Fibroblast of skin of right biceps (primary cell): ENCODE results near the gene C11orf24.
"Not testable (repeated sequence)": the region's sequence is repeated elsewhere in the genome, so short reads cannot be mapped to it uniquely, and the experiment has no call there.

Experiments
- DNase-seq: peaks from one replicate; pipeline ENCODE4 v3.0.0-alpha.2; 2013

The C11orf24 gene

DNA sequence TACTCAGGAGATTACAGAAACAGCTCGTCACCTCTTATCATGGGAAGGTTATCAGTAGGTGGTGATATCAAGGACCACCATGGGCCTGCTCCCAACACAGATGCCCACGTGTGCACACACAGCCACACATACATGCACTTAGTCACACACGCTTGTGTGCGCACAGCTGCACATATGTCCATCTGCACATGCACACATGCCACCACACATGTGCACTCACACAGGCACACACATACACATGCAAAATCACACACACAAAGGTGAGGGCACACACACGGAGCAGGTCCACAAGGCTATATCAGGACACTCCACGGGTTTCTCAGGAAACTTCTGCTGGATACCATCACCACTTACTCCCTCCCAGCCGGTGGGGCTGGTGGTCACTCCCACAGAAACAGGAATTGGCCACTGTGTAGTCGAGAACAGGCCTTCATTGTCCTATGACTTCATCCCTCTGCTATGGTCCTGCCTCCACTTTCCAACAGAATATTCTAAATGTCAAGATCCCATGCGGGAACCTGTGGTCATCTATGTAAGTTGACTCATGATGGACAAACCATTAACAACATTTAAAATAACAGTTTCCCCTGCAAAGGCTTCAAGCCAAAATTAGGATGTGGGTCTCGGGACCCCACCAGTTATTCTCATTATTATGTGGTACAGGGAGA lies 2.2 kb downstream of the C11orf24 start:
- DNase-seq = peak; percentile 67

DNA sequence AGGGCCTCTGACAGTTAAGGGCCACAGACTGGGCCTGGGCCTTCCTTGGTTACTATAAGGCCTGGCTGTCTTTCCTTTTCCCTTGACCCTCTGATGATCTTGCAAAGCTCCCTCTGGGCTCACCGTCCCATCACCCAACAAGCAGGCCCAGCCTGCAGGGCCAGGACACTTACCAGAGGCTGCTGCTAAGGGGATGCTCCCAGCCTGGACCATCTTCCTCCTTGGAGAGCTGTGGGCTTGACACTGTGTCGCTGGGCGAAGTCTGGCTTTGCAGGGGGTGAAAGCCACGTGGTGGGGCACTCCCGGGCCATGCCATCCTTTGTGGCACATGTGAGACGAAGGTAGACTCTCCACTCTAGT lies 3.9 kb downstream of the C11orf24 start:
- DNase-seq = no peak

DNA sequence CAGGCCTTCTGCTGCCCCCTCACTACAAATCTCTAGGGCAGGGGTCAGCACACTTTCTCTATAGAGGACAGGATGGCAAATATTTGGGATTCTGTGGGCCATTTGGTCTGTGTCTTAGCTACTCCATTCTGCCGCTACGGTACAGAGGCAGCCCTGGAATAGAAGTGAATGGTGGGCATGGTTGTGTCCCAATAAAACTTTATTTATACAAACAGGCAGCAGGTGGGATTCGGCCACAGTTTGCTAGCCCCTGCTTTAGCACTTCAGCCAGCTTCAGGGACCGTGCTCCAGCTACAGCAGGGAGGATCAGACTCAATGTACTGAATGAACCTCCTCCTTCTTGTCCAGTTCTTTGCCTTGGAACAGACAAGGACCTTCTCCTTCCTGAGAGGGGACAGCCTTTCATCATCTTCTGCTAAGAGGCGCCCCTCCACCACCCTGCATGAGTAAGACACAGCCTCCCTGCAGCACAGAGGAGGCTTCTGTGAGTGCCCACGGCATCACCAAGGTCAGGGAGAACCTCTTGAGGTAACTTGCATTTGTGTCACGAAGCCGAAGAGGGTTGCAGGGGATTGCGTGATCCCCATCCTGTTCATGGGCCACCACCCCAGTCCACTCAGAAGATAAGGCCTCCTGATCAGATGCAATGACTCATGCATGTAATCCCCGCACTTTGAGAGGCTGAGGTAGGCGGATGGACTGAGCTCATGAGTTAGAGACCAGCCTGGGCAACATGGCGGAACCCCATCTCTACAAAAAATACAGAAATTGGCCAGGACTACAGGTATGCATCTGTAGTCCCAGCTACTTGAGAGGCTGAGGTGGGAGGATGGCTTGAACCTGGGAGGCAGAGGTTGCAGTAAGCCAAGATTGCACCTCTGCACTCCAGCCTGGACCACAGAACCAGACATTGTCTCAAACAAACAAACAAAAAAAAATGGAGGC lies 4.6 kb downstream of the C11orf24 start:
- no peak for DNase-seq

DNA sequence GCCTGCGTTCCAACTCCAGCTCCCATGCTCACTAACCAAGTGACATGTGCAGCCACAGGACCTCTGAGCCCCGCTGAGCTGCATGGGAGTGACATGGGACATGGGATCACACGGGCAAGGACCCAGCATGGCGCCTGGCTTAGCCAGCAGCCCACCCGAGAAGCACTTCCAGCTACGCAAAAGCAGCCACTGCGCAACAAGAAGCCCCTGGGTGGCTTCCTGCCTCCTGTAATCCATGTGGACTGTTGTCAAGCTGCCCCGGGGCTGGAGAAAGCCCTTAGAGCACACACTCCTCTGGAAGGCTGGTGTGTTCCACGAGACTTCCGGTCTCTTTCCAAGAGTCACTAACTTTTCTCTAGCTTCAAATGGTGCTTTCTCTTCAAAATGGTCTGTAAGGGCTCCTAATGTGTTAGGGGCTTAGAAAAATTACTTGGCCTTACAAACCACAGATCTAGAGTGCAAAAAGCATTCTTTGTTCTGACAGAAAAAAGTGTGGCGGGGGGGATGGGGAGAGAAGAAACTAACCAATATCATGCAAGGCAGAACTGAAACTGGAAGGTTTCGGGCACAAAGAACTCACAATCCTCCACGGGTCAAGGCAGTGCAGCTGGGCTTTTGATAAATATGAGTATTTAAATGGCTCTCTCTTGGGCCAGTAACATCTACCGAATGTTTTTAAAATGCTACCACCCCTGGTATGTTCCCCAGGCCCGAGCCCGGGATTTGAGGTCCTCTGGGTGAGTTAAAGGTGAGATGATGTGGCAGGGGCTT lies 5.5 kb downstream of the C11orf24 start:
- DNase-seq = no peak

DNA sequence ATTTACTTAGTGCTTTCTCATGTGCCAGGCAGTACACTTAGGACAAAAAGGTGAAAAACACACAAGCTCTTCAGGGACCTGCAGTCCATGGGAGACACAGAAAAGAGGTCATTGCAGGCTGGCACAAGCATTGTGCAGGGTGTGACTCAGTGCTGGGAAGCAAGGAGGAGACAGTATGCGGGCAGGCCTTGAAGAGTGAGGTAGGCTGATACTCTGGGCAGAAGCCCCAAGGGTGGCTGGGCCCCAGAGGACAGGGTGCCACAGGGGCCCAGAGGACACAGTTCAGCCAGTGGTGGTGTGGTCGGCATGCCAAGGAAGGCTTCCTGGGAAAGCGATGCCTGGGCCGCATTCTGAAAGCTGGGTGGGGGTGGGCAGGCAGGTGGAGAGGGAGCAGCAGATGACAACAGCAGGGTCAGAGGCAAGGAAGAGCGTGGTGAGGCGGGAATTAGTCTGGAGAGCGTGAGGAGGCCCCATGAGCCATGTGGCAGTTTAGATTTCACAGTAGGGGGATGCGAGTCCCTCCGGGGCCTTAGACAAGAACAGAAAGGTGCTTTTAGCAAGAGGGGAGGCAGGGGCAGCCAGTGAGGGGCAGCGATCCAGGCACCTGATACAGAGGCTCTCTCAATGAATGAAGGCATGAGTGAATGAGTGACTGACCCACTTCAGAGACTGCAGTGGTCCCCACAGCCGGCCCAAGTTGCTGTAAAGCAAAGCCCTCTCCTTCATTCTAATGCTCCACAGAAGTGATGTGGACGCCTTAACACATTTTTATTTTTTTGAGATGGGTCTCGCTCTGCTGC lies 6.8 kb downstream of the C11orf24 start:
- no peak for DNase-seq

DNA sequence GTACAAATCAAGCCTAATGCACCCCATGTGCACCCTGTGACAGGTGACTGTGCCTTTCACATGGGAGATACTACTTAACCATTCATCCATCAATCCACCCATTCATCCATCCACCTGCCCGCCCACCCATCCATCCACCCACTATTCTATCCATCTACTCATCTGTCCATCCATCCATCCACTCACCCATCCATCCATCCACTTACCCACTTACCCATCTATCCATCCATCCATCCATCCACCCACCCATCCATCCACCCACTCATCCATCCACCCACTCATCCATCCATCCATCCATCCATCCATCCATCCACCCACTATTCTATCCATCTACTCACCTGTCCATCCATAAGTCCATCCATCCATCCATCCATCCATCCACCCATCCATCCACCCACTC lies 7.5 kb downstream of the C11orf24 start:
- DNase-seq = no peak

DNA sequence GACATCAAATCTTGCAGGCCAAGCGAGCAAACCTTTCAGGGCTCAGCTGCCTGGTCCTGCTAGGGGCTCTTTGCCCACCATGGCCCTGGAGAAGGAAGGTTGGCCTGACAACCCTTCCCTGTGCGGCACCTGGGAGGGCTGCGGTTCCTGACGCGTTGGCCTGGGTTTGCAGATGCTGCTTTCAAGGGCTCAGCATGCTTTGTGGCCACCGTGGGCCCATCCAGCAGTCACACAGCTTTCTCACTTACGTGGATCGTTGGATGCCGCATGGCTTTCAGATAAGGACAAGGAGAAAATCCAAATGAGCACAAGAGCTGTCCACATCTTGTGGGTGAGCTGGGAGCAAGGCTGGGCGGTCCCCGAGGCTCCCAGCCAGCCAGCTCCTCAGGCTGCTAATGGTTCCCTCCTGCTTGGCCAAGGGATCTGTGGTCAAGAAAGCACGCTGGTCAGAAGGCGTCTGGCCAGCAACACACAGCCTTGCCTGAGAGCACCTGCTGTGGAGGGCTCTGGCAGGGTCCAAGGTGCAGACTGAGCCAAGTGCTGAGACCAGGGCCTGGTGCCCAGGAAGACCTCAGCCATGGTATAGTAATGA lies 8.2 kb downstream of the C11orf24 start:
- no peak for DNase-seq

DNA sequence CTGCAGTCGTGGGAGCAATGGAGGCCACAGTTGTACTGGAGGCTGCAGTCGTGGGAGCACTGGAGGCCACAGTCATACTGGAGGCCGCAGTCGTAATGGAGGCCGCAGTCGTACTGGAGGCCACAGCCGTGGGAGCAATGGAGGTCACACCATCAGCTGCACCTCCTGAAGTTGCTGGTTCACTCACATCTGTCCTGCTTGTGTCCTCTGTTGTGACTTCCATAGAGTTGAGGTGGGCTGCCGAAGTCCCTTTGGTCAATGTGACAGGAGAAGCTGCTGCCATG lies 9.3 kb downstream of the C11orf24 start:
- no peak for DNase-seq

GRCh38 chr11:68261749-68262543 lies 9.8 kb downstream of the C11orf24 start:
- DNase-seq = no peak

DNA sequence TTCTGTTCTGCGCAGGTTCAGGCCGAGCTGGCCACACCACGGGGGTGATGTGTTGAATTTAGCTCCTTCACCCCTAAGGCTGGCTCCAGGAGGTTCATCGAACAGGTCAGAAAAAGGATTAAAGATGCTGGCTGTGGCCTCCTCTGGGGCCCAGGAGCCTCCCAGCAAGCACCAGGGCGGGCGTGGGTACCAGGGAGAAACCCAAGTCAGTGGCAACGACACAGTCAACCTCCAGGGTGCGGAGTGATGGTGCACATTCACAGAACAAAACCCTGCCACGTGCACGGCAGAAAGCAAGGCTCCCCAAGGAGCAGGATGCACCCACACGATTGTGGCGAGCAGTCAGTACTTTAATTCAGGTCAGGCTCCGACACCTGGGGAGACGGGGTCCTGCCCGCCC lies 10.8 kb downstream of the C11orf24 start:
- DNase-seq = no peak

- no peak for DNase-seq
Measured at GRCh38 chr11:68260484-68260883, 11.3 kb downstream of the C11orf24 start.

DNA sequence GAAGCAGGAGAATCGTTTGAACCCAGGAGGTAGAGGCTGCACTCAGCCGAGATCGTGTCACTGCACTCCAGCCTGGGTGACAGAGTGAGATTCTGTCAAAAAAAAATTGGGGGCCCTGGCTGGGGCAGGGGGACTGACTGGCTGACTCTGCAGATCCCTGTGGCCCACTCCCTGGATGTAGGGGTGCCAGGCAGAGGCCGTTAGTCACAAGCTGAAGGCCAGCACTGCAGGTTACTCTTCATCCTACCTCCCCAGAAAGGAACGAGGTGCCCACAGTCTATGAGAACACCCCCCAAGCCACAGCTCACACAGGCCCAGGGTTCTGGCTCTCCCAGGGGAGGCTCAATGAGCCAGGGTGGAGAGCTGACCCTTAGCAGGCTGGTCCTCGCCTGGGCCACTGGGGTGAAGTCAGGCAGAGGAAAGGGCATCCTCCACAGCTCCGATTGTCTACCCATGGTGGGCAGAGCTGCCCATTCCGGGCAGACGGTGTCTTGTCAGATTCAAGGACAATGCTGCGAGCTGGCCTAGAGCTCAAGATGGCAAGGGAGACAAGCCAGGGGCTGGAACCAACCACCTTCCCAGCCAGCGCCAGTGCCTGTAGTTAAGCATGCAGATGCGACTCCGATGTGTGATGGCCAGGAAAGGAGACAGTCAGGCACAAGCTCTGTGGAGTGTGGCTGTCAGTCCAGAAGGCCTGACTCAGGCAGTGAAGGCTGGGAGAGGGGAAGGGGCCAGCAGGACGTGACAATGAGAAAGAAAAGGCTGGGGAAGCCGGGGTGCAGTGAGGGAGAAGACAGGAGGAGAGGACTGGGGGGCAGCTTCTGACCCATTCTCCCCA lies 12.4 kb downstream of the C11orf24 start:
- no peak for DNase-seq

DNA sequence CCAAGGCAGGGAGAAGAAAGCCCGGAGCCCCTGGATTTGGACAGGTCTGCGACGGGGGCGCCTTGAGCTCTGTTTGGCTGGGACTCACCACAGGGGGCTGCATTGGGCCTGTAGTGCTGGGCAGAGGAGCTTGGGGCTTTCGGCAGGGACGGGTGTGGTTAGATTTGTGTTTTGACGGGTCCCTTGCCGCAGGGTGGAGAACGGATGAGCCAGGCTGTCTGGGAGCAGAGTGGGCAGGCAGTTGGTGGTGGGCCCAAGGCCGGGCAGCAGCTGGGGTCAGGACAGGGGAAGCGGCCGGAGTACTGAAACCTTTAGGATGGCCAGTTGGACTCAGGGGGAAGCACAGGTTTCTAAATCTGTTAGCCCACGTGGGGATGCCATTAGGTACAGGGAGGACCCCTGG lies 13.4 kb downstream of the C11orf24 start:
- no peak for DNase-seq

- DNase-seq = peak; percentile 88
Measured at GRCh38 chr11:68257477-68258362, 14.1 kb downstream of the C11orf24 start.

DNA sequence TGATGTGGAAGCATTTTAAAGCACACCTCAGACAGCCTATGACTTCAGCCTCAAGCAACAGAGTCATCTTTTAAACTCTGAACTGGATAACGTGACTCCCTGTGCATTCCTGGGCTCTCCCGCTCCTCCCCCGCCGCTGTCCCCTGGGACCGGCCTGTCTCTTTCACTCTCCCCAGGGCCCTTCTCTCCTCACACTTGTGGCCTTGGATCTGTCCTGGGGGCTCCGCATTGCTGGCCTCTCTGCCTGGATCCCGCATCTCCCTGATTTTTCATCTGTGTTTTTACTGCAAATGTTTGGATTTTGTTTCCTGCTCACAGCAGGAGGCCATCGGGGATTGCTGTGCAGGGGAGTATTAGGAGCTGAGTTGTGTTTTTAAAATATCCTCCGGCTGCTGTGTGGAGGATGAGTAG lies 15.4 kb downstream of the C11orf24 start:
- DNase-seq = peak; percentile 81

GRCh38 chr11:68255526-68255925 lies 16.2 kb downstream of the C11orf24 start:
- DNase-seq = peak; percentile 46

DNA sequence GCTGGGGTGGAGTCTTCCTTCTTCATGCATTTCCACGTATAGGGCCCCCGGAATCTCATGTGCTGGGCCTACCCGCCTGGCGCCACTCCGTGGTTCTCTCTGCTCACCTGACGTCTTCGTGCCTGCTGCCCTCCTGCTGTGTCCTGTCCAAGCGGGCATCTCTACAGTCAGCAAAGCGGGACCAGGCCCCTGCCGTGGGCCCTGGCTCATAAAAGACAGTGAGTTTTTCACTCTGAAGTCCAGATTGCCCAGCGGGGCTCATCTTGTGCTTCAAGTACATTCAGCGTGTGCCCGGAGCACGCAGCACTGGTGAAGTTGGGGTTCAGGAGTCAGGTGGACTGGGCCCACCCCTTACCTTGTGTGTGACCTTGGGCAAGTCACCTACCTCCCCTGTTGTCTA lies 17.4 kb downstream of the C11orf24 start:
- no peak for DNase-seq

GRCh38 chr11:68251765-68252164 lies 20.0 kb downstream of the C11orf24 start:
- DNase-seq = no peak

DNA sequence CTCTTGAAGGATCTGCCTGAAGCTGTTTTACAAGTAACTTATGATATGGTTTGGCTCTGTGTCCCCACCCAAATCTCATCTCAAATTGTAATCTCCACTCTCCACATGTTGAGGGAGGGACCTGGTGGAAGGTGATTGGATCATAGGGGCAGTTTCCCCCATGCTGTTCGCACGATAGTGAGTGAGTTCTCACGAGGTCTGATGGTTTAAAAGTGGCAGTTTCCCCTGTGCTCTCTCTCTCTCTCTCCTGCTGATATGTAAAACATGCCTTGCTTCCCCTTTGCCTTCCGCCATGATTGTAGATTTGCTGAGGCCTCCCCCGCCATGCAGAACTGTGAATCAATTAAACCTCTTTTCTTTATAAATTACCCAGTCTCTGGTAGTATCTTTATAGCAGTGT lies 26.9 kb downstream of the C11orf24 start:
- DNase-seq = not testable (repeated sequence)

GRCh38 chr11:68243847-68244246 lies 27.9 kb downstream of the C11orf24 start:
- DNase-seq = not testable (repeated sequence)
